ENCODE measurements around the gene PNPLA5. TPM values are rescaled to one million over a fixed set of nuclear protein-coding genes. Genes with fewer than 3 reads are reported as not detected.

Gene PNPLA5, protein sequence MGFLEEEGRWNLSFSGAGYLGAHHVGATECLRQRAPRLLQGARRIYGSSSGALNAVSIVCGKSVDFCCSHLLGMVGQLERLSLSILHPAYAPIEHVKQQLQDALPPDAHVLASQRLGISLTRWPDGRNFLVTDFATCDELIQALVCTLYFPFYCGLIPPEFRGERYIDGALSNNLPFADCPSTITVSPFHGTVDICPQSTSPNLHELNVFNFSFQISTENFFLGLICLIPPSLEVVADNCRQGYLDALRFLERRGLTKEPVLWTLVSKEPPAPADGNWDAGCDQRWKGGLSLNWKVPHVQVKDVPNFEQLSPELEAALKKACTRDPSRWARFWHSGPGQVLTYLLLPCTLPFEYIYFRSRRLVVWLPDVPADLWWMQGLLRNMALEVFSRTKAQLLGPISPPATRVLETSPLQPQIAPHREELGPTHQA
- not detected for total RNA-seq

DNA sequence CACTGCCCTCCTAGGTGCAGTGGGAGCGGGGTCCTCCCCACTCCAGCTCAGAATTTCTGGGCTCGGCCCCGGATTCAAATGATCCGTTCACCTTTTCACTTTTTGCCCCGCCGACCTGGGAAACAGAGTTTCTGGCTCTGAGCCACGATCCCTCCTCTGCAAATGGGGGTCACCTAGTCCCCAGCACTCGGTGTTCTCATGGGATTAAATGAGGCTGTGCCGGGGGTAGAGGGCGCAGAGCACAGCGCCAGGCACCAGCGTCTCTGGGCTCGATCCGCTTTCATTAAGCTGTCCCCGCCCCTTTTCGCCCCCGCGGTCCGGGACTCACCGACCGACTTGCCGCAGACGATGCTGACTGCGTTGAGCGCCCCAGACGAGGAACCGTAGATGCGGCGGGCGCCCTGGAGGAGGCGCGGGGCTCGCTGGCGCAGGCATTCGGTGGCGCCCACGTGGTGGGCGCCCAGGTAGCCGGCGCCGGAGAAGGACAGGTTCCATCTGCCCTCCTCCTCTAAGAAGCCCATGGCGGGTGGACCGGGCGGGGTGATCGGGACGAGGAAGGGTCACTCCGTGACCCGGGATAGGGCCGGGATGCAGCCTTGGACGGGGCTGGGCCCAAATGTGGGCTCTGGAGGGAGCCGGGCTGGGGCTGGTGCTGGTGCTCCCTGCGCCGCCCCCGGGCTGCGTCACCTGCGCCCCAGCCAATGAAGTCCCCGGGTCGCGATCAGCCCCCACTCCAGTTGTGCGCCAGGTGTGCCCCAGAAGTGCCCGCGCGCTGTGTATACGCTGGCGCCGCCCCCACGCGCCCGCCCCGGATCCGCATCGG is at the start of gene PNPLA5:
PNPLA5 (minus strand) TSS at position 654 of the 823 bp plus-strand sequence; CDS start at position 521, 133 bp downstream.
- no peak within 1 kb of the TSS for H3K27ac ChIP-seq
- DNase-seq (ENCODE audit: low spot score) (no peak), ATAC-seq (ENCODE audit: insufficient number of reproducible peaks, low FRiP score, low read depth) (no peak)
- peaks cover 0 to 6% of the 10 kb centered on the region in 2 donors for H3K4me1 ChIP-seq (ENCODE audit: control insufficient read depth in 1 of 2, low read depth in 2 of 2)
- no peaks in the 10 kb centered on the region for H3K36me3 ChIP-seq
- H3K9me3 ChIP-seq: no peaks in the 10 kb centered on the region
- H3K27me3 ChIP-seq (replicated peaks; ENCODE audit: insufficient read depth): no peaks in the 10 kb centered on the region
- no peak within 1 kb of the TSS for H3K4me3 ChIP-seq
- TF ChIP-seq, protein P1, sequence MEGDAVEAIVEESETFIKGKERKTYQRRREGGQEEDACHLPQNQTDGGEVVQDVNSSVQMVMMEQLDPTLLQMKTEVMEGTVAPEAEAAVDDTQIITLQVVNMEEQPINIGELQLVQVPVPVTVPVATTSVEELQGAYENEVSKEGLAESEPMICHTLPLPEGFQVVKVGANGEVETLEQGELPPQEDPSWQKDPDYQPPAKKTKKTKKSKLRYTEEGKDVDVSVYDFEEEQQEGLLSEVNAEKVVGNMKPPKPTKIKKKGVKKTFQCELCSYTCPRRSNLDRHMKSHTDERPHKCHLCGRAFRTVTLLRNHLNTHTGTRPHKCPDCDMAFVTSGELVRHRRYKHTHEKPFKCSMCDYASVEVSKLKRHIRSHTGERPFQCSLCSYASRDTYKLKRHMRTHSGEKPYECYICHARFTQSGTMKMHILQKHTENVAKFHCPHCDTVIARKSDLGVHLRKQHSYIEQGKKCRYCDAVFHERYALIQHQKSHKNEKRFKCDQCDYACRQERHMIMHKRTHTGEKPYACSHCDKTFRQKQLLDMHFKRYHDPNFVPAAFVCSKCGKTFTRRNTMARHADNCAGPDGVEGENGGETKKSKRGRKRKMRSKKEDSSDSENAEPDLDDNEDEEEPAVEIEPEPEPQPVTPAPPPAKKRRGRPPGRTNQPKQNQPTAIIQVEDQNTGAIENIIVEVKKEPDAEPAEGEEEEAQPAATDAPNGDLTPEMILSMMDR (IDR thresholded peaks at IDR 0.05): no peak

DNA sequence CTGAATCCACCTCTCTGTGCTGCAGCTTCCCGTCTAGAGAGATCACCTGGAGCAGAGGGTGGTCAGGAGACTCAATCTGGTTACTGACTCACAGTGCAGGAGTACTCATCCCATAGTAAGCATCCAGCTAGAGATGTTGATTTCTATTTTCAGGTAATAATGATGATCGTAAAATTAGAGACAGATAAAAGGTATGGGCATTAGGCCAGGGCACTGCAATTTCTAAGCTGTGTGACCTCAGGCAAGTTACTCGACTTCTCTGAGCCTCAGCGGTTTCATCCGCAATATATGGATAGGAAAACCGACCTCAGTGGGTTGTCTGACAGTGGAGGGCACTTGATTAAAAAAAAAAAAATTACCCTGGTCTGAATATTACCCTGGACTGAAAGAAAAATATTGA is 49.6 kb upstream of the PNPLA5 start:
- Histone ChIP-seq H3K27ac (no peak overlapping the region), H3K27me3 (replicated peaks; ENCODE audit: insufficient read depth) (no peaks in the 10 kb centered on the region), H3K36me3 (no peaks in the 10 kb centered on the region), H3K4me3 (no peak overlapping the region), H3K4me1 (ENCODE audit: control insufficient read depth in 1 of 2, low read depth in 2 of 2) (no peaks in the 10 kb centered on the region), H3K9me3 (no peaks in the 10 kb centered on the region)
- DNase-seq (ENCODE audit: low spot score) (no peak), ATAC-seq (ENCODE audit: insufficient number of reproducible peaks, low FRiP score, low read depth) (no peak)
- TF ChIP-seq, protein P1 (IDR thresholded peaks at IDR 0.05): no peak

DNA sequence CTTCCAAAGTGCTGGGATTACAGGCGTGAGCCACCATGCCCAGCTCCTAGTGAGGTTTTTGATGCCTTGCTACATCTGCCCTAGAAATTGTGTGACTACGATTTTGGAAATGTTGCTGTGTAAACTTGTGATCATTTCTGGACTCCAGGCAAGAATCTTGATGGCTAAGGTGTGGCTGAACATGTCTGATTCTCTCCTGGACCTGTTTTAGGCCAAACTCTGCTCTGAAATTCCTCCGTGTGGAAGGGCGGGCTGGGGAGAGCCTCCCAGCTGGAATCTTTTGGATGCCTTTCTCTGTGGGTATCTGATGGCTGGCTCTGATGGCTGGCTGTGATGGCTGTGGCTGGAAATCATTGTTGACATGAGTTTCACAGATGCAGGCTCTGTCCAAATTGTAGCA is 40.0 kb upstream of the PNPLA5 start:
- DNase-seq (ENCODE audit: low spot score) (no peak), ATAC-seq (ENCODE audit: insufficient number of reproducible peaks, low FRiP score, low read depth) (no peak)
- Histone ChIP-seq H3K27ac (no peak overlapping the region), H3K9me3 (no peaks in the 10 kb centered on the region), H3K4me1 (ENCODE audit: control insufficient read depth in 1 of 2, low read depth in 2 of 2) (no peaks in the 10 kb centered on the region), H3K4me3 (no peak overlapping the region), H3K27me3 (replicated peaks; ENCODE audit: insufficient read depth) (no peaks in the 10 kb centered on the region), H3K36me3 (no peaks in the 10 kb centered on the region)
- TF ChIP-seq, protein P1 (IDR thresholded peaks at IDR 0.05): no peak

DNA sequence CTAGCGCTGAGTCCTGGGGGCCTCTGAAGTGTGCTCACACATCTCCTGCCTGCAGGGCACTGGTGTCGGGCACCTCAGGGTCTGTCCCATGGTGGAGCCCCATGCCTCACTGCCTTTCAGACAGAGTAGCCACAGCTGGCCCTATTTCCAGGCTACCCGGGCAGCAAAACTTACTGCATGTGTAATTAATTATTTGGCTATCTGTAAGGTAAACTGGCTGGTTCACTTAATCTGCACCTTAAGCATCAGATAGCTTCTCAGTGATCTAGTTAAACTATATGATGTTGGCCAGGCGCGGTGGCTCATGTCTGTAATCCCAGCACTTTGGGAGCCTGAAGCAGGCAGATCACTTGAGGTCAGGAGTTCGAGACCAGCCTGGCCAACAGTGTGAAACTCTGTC is 37.1 kb upstream of the PNPLA5 start:
- peaks cover 2% of the 10 kb centered on the region for H3K27me3 ChIP-seq (replicated peaks; ENCODE audit: insufficient read depth)
- H3K4me1 ChIP-seq (ENCODE audit: control insufficient read depth in 1 of 2, low read depth in 2 of 2): peaks cover 0 to 4% of the 10 kb centered on the region in 2 donors
- no peak for DNase-seq (ENCODE audit: low spot score)
- no peaks in the 10 kb centered on the region for H3K9me3 ChIP-seq
- no peak overlapping the region for H3K4me3 ChIP-seq
- H3K27ac ChIP-seq: no peak overlapping the region
- no peaks in the 10 kb centered on the region for H3K36me3 ChIP-seq
- TF ChIP-seq, protein P1 (IDR thresholded peaks at IDR 0.05): no peak
- no peak for ATAC-seq (ENCODE audit: insufficient number of reproducible peaks, low FRiP score, low read depth)

DNA sequence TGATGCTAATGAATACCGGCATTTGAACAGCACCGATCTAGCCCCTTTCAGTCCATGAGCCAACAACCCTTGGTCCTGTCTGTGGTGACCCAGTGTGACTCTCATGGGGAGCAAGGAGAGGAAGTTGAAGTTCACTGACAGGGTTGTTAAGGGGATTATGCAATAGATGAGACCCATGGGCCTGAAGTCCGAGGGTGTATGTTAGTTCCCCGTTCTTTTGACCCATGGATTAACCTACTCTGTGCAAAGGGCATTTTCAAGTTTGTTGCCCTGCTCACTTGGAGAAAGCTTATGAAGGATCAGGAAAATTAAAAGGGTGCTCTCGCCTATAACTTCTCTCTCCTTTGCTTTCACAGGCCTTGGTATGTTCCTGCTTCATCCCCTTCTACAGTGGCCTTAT is 36.7 kb upstream of the PNPLA5 start:
- TF ChIP-seq, protein P1 (IDR thresholded peaks at IDR 0.05): no peak
- no peak for ATAC-seq (ENCODE audit: insufficient number of reproducible peaks, low FRiP score, low read depth)
- no peaks in the 10 kb centered on the region for H3K36me3 ChIP-seq

More for the DNA sequence above, 36.7 kb upstream of the PNPLA5 start:
- no peak overlapping the region for H3K27ac ChIP-seq
- DNase-seq (ENCODE audit: low spot score): no peak
- H3K4me3 ChIP-seq: no peak overlapping the region
- H3K9me3 ChIP-seq: no peaks in the 10 kb centered on the region
- H3K27me3 ChIP-seq (replicated peaks; ENCODE audit: insufficient read depth): peaks cover 5% of the 10 kb centered on the region
- H3K4me1 ChIP-seq (ENCODE audit: control insufficient read depth in 1 of 2, low read depth in 2 of 2): peaks cover 0 to 6% of the 10 kb centered on the region in 2 donors
